CD4-positive, alpha-beta memory T cell (primary cell): Measurements from ENCODE around the gene FMO2. TPM values are rescaled to one million over a fixed set of nuclear protein-coding genes. Genes with fewer than 3 reads are reported as not detected.

ENCODE experiments used
- CTCF ChIA-PET: fragments of 350-600 bp; sonication (Branson Sonifier 250); formaldehyde crosslinking; loops from one replicate; lab custom pipeline; 2021; ENCODE audit warnings: inconsistent platforms; ENCODE audit not compliant: partially characterized antibody; lab: Charles Lee
- POLR2A ChIA-PET: fragments of 350-600 bp; sonication (Branson Sonifier 250); formaldehyde crosslinking; loops from one replicate; lab custom pipeline; 2021; ENCODE audit not compliant: partially characterized antibody; lab: Charles Lee
- DNase-seq, 5 donors: peaks; one replicate each; pipeline versions ENCODE4 v3.0.0 to v3.0.0-alpha.2; 2020 to 2022; ENCODE audit warnings: mixed read lengths in 1 of 5
- H3K27ac ChIP-seq: one replicate; pipeline ENCODE4 v1.7.0; 2013; ENCODE audit warnings: low read depth, low read length
- H3K27me3 ChIP-seq: 2 replicates; pipeline ENCODE4 v1.7.0; 2013; ENCODE audit warnings: mild to moderate bottlenecking, low read length, moderate library complexity; ENCODE audit not compliant: insufficient read depth
- H3K36me3 ChIP-seq: 2 replicates; pipeline ENCODE4 v1.7.0; 2013; ENCODE audit warnings: mild to moderate bottlenecking, low read length, moderate library complexity; ENCODE audit not compliant: insufficient read depth
- H3K4me1 ChIP-seq: 2 replicates; pipeline ENCODE4 v1.7.0; 2013; ENCODE audit warnings: mild to moderate bottlenecking, low read length, moderate library complexity; ENCODE audit not compliant: insufficient read depth
- H3K4me3 ChIP-seq, 2 donors: one replicate each; pipeline ENCODE4 v1.7.0; 2013; ENCODE audit warnings: low read length in 2 of 2, mild to moderate bottlenecking in 1 of 2
- H3K9me3 ChIP-seq, 2 donors: one replicate each; pipeline ENCODE4 v1.7.0; 2013; ENCODE audit warnings: low read length in 2 of 2, control low read depth in 1 of 2; ENCODE audit not compliant: control insufficient read depth in 1 of 2
- H3K27ac Mint-ChIP-seq, 7 donors: one replicate each; pipeline ENCODE4 v1.8.0; 2020 to 2021; ENCODE audit warnings: mixed read lengths in 7 of 7, mild to moderate bottlenecking in 6 of 7, inconsistent platforms in 3 of 7, moderate library complexity in 3 of 7
- H3K27me3 Mint-ChIP-seq, 2 donors: one replicate each; pipeline ENCODE4 v1.8.0; 2020 to 2021; ENCODE audit warnings: mixed read lengths in 2 of 2
- H3K36me3 Mint-ChIP-seq, 2 donors: one replicate each; pipeline ENCODE4 v1.8.0; 2020 to 2021; ENCODE audit warnings: mixed read lengths in 2 of 2, inconsistent platforms in 1 of 2, mild to moderate bottlenecking in 1 of 2
- H3K4me1 Mint-ChIP-seq, 4 donors: one replicate each; pipeline ENCODE4 v1.8.0; 2020 to 2021; ENCODE audit warnings: mixed read lengths in 4 of 4, mild to moderate bottlenecking in 1 of 4
- H3K4me3 Mint-ChIP-seq, 8 donors: one replicate each; pipeline ENCODE4 v1.8.0; 2020 to 2021; ENCODE audit warnings: mixed read lengths in 8 of 8, mild to moderate bottlenecking in 7 of 8, moderate library complexity in 6 of 8, inconsistent platforms in 3 of 8
- H3K9me3 Mint-ChIP-seq, 8 donors: one replicate each; pipeline ENCODE4 v1.8.0; 2020 to 2021; ENCODE audit warnings: mixed read lengths in 8 of 8, mild to moderate bottlenecking in 5 of 8, inconsistent platforms in 3 of 8, moderate library complexity in 1 of 8
- intact Hi-C: fragments of 100-400 bp; cut with micrococcal nuclease; formaldehyde crosslinking; loops from one replicate; pipeline ENCODE4 v1.15.1; 2023
- polyA plus RNA-seq, 2 donors: library from polyadenylated mRNA; unstranded; fragments of 300-500 nt; fragmentation: Illumina TruSeq; gene quantifications; one replicate each; pipeline ENCODE4 v1.2.3, GENCODE V29; 2021
- total RNA-seq, 2 experiments: library from RNA; stranded (reverse); gene quantifications; one replicate each; pipeline ENCODE4 v1.2.3, GENCODE V29; 2021

Gene FMO2, protein sequence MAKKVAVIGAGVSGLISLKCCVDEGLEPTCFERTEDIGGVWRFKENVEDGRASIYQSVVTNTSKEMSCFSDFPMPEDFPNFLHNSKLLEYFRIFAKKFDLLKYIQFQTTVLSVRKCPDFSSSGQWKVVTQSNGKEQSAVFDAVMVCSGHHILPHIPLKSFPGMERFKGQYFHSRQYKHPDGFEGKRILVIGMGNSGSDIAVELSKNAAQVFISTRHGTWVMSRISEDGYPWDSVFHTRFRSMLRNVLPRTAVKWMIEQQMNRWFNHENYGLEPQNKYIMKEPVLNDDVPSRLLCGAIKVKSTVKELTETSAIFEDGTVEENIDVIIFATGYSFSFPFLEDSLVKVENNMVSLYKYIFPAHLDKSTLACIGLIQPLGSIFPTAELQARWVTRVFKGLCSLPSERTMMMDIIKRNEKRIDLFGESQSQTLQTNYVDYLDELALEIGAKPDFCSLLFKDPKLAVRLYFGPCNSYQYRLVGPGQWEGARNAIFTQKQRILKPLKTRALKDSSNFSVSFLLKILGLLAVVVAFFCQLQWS
- total RNA-seq (not detected), polyA plus RNA-seq (not detected)

DNA sequence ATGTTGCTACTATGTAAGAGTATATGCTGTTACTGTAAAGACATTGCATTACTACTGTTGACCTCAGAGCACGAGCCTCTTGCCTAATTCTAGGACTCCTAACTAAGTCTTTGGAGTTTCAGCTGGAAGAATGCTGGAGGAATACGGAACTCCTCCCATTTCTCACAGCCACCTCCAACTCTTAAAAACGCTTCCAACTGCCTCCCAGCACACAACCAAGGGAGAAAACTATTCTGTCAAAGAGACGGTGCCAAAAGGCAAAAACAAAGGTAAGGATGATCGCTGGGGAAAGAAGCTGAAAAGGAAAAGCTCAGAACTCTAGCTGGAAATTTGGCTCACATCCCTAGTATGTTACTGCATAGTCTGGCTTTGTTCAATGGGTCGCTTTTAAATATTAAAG, at the start of gene FMO2:
FMO2 (plus strand) TSS at position 210 of the 400 bp plus-strand sequence. CDS start 414 bp downstream, outside the sequence.
- no peaks in the 10 kb centered on the region for H3K36me3 ChIP-seq
- intact Hi-C loops = no loop called here
- no peaks in the 10 kb centered on the region for H3K27me3 ChIP-seq
- no peaks in the 10 kb centered on the region for H3K36me3 Mint-ChIP-seq
- H3K9me3 ChIP-seq = no peaks in the 10 kb centered on the region
- H3K4me1 Mint-ChIP-seq = no peaks in the 10 kb centered on the region
- H3K27ac ChIP-seq = no peak within 1 kb of the TSS
- no peak for DNase-seq
- H3K27ac Mint-ChIP-seq = no peak within 1 kb of the TSS
- no peaks in the 10 kb centered on the region for H3K9me3 Mint-ChIP-seq
- H3K27me3 Mint-ChIP-seq = peaks cover 5 to 7% of the 10 kb centered on the region in 2 donors
- CTCF ChIA-PET = interaction anchor here (0.9 kb wide), 1 partner anchor 12 kb away, joined by 3 read pairs; no protein-coding TSS in a partner anchor
- no peaks in the 10 kb centered on the region for H3K4me1 ChIP-seq
- no peak within 1 kb of the TSS for H3K4me3 Mint-ChIP-seq
- no peak within 1 kb of the TSS for H3K4me3 ChIP-seq
- POLR2A ChIA-PET = no interaction called here

DNA sequence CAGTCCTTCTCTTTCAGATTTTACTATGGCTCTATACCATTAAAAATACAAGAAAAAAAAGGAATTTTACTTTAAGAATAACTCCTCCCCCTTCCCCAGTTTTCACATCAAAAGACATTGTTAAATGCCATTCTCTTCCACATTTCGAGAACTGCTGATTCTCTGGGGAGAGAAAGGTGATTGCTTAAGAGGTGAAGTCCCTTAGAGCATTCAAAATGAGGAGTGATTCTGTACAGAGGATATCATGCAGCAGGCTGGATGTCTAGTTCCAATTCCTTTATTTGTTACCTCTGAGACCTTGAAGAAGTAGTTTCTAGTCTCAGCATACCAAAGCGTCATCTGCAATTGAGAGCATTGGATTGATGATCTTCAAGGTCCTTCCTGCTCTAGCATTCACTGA, 47.5 kb upstream of the FMO2 start:
- Histone ChIP-seq H3K4me3 (no peak overlapping the region), H3K4me1 (no peaks in the 10 kb centered on the region), H3K27ac (no peak overlapping the region), H3K27me3 (no peaks in the 10 kb centered on the region), H3K36me3 (no peaks in the 10 kb centered on the region), H3K9me3 (no peaks in the 10 kb centered on the region)
- intact Hi-C loops = no loop called here
- Mint-ChIP-seq H3K4me3 (no peak overlapping the region), H3K36me3 (no peaks in the 10 kb centered on the region), H3K9me3 (no peaks in the 10 kb centered on the region), H3K4me1 (no peaks in the 10 kb centered on the region), H3K27ac (no peak overlapping the region), H3K27me3 (peaks cover 7 to 15% of the 10 kb centered on the region in 2 donors)
- ChIA-PET POLR2A (no interaction called here), CTCF (no interaction called here)
- DNase-seq = no peak

DNA sequence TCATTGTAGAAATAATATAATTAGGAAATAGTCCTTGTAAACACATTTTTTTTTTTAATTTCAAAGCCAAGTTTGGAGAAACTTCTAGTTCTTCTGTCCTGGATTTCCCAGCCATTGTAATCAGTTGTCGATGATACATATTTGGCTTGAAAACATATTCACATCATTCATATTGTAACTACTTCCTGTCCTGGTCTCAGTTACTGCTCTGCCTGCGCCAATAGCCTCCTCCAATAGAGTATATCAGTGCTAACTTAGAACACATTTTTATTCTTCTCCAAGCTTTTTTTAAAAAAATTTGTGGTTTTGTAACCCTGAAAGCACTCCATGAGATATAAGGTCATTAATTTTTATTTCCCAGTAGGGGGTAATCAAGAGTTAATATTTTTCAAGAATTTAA, 46.1 kb upstream of the FMO2 start:
- H3K4me1 Mint-ChIP-seq = no peaks in the 10 kb centered on the region
- H3K27ac Mint-ChIP-seq = no peak overlapping the region
- ChIA-PET CTCF (no interaction called here), POLR2A (no interaction called here)
- no peaks in the 10 kb centered on the region for H3K36me3 Mint-ChIP-seq
- intact Hi-C loops = no loop called here
- no peak overlapping the region for H3K27ac ChIP-seq
- no peaks in the 10 kb centered on the region for H3K27me3 ChIP-seq
- no peaks in the 10 kb centered on the region for H3K9me3 ChIP-seq
- no peaks in the 10 kb centered on the region for H3K4me1 ChIP-seq
- H3K4me3 ChIP-seq = no peak overlapping the region
- no peaks in the 10 kb centered on the region for H3K36me3 ChIP-seq
- H3K4me3 Mint-ChIP-seq = no peak overlapping the region
- DNase-seq = no peak
- H3K27me3 Mint-ChIP-seq = peaks cover 7 to 15% of the 10 kb centered on the region in 2 donors
- H3K9me3 Mint-ChIP-seq = no peaks in the 10 kb centered on the region

DNA sequence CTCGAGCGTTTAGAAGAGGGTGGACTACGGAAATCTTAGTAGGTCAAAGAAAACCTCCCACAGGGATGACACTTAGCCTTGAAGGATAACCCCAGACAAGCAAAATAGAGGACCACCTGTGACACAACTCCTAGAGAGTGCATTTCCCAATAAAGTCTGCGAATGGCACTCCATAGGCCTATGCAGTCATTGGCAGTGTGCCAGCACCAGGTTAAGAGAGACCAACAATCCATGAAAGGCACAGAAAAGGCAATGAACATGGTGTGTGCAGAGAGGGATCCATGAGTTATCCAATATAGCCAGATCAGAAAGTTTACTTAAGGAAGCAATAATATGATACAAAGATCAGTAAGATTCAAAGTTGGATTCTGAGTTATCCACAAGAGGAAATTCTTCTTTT, 45.2 kb upstream of the FMO2 start:
- no peak overlapping the region for H3K4me3 Mint-ChIP-seq
- no peaks in the 10 kb centered on the region for H3K4me1 ChIP-seq
- no peaks in the 10 kb centered on the region for H3K9me3 ChIP-seq
- no peak overlapping the region for H3K4me3 ChIP-seq
- H3K9me3 Mint-ChIP-seq = no peaks in the 10 kb centered on the region
- H3K4me1 Mint-ChIP-seq = no peaks in the 10 kb centered on the region
- no peak overlapping the region for H3K27ac Mint-ChIP-seq
- DNase-seq = no peak
- ChIA-PET CTCF (no interaction called here), POLR2A (no interaction called here)
- intact Hi-C loops = no loop called here
- H3K27ac ChIP-seq = no peak overlapping the region
- no peaks in the 10 kb centered on the region for H3K36me3 ChIP-seq
- H3K27me3 Mint-ChIP-seq = peaks cover 7 to 13% of the 10 kb centered on the region in 2 donors
- no peaks in the 10 kb centered on the region for H3K36me3 Mint-ChIP-seq
- no peaks in the 10 kb centered on the region for H3K27me3 ChIP-seq

DNA sequence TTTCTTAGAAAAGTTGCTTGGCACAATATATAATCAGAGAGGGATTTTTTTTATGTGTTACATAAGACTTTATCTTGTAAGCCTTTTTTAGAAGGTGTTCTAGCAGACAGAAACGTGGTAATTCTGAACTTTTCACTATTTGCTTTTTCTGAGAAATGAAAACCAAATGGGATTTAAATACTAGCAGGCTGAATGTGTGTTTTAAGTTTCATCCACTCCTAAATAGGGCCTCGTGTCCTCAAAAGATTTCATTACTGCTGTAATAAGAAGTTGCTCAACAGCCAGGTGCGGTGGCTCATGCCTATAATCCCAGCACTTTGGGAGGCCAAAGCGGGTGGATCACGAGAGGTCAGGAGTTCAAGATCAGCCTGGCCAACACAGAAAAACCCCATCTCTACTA, 44.7 kb upstream of the FMO2 start:
- no peak for DNase-seq
- peaks cover 7 to 14% of the 10 kb centered on the region in 2 donors for H3K27me3 Mint-ChIP-seq

DNA sequence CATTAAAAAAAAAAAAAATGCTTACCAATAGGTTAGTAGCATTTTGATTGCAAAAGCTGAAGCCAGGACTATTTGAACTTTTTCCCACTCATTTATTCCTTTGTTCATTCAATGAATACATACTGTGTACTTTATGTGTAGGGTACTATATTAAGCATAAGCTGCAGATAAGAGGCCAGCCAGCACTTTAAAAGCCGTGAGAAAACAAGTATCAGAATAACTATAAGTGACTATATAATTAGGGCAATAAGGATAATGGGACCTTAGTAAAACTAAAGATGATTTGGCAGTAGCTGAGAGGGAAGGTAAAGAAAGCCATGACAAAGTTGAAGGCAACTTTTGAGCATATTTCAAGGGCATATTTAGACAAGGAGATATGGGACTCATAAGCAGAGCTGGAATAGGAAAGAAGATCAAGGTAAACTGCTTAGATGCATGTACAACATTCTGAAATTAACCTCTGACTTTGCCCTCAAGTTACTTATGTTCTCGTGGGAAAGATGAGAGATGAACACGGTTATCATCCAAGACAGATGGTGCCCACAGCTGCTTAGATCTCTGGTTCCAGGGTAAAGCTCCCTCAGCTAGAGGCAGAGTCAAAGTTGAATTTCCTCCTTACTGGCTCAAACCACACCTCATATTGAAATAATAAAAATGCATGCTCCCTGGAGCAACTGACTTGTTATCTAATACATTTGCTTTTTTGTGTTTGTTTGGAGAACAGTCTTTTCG, 44.0 kb upstream of the FMO2 start:
- H3K4me1 Mint-ChIP-seq = no peaks in the 10 kb centered on the region
- Histone ChIP-seq H3K36me3 (no peaks in the 10 kb centered on the region), H3K4me1 (no peaks in the 10 kb centered on the region), H3K4me3 (no peak overlapping the region), H3K9me3 (no peaks in the 10 kb centered on the region), H3K27me3 (no peaks in the 10 kb centered on the region), H3K27ac (no peak overlapping the region)
- no peak for DNase-seq
- H3K4me3 Mint-ChIP-seq = no peak overlapping the region
- H3K9me3 Mint-ChIP-seq = no peaks in the 10 kb centered on the region
- H3K36me3 Mint-ChIP-seq = no peaks in the 10 kb centered on the region
- ChIA-PET POLR2A (no interaction called here), CTCF (no interaction called here)
- intact Hi-C loops = no loop called here
- no peak overlapping the region for H3K27ac Mint-ChIP-seq
- peaks cover 7 to 14% of the 10 kb centered on the region in 2 donors for H3K27me3 Mint-ChIP-seq

More for the DNA sequence above, 44.7 kb upstream of the FMO2 start:
- Mint-ChIP-seq H3K9me3 (no peaks in the 10 kb centered on the region), H3K36me3 (no peaks in the 10 kb centered on the region), H3K27ac (no peak overlapping the region), H3K4me1 (no peaks in the 10 kb centered on the region), H3K4me3 (no peak overlapping the region)
- Histone ChIP-seq H3K27me3 (no peaks in the 10 kb centered on the region), H3K9me3 (no peaks in the 10 kb centered on the region), H3K4me3 (no peak overlapping the region), H3K36me3 (no peaks in the 10 kb centered on the region), H3K4me1 (no peaks in the 10 kb centered on the region), H3K27ac (no peak overlapping the region)
- ChIA-PET POLR2A (no interaction called here), CTCF (no interaction called here)
- intact Hi-C loops = no loop called here

DNA sequence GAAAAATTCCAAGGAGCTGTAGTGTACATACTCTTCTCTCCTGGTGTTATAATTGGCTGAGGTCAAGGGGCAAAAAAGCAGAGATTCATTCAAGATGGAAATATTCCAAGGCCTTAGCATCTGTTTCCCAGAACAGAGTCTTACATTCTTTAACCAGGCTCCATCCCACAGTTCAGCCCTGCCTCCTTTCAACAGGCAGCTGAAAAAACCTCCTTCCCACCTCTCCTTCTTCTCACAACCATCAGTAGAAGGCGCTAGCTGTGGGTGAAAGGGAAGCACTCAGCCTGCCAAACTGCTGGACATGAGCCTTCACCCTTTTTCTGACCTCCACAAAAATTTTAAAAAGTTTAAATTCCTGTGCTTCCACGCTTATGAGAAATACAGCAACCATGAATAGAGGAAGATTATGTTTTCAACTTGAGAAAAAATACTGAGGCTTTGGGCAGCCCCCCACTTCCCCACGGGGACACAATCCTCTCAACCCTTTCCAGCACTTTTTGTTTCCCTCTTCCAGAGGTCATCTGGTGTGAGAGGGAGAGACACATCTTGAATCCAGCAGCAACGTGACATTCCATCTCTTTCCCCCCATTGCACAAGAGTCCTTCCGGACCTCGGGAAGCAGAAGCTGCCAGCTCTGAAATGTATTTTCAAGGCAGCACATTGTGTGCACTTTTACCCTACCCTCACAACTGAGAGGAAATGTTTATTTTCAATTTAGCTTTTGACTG, 43.2 kb upstream of the FMO2 start:
- no peaks in the 10 kb centered on the region for H3K9me3 Mint-ChIP-seq
- no peak overlapping the region for H3K4me3 Mint-ChIP-seq
- H3K4me3 ChIP-seq = no peak overlapping the region
- H3K27ac ChIP-seq = no peak overlapping the region
- no peaks in the 10 kb centered on the region for H3K27me3 ChIP-seq
- no peaks in the 10 kb centered on the region for H3K36me3 Mint-ChIP-seq
- POLR2A ChIA-PET = no interaction called here
- no peaks in the 10 kb centered on the region for H3K9me3 ChIP-seq
- no peak overlapping the region for H3K27ac Mint-ChIP-seq
- no peaks in the 10 kb centered on the region for H3K4me1 Mint-ChIP-seq
- no peaks in the 10 kb centered on the region for H3K36me3 ChIP-seq
- intact Hi-C loops = no loop called here
- H3K4me1 ChIP-seq = no peaks in the 10 kb centered on the region
- CTCF ChIA-PET = no interaction called here
- H3K27me3 Mint-ChIP-seq = peaks cover 7 to 11% of the 10 kb centered on the region in 2 donors
- no peak for DNase-seq
